ENCODE data around the gene TMEM242.

Gene TMEM242

GRCh38 chr6:157288575-157288974, 34.7 kb downstream of the TMEM242 start:
- DNase-seq (ENCODE audit: low read depth): no peak

GRCh38 chr6:157287923-157288322, 35.4 kb downstream of the TMEM242 start:
- no peak for DNase-seq (ENCODE audit: low read depth)

- no peak for DNase-seq (ENCODE audit: low read depth)
Observed at GRCh38 chr6:157287247-157287850, 36.0 kb downstream of the TMEM242 start.

- no peak for DNase-seq (ENCODE audit: low read depth)
Observed at GRCh38 chr6:157285422-157285779, 37.9 kb downstream of the TMEM242 start.

- no peak for DNase-seq (ENCODE audit: low read depth)
Observed at GRCh38 chr6:157284738-157285421, 38.4 kb downstream of the TMEM242 start.

- no peak for DNase-seq (ENCODE audit: low read depth)
Observed at GRCh38 chr6:157283900-157284737, 39.2 kb downstream of the TMEM242 start.

- no peak for DNase-seq (ENCODE audit: low read depth)
Observed at GRCh38 chr6:157283330-157283898, 39.9 kb downstream of the TMEM242 start.

GRCh38 chr6:157282284-157282683, 41.0 kb downstream of the TMEM242 start:
- DNase-seq (ENCODE audit: low read depth): no peak

- DNase-seq (ENCODE audit: low read depth): no peak
Observed at GRCh38 chr6:157281570-157281969, 41.7 kb downstream of the TMEM242 start.

- DNase-seq (ENCODE audit: low read depth): no peak
Observed at GRCh38 chr6:157280947-157281346, 42.4 kb downstream of the TMEM242 start.

GRCh38 chr6:157280157-157280556, 43.2 kb downstream of the TMEM242 start:
- DNase-seq (ENCODE audit: low read depth): no peak

GRCh38 chr6:157278171-157278570, 45.1 kb downstream of the TMEM242 start:
- DNase-seq (ENCODE audit: low read depth): no peak

GRCh38 chr6:157276731-157277130, 46.6 kb downstream of the TMEM242 start:
- DNase-seq (ENCODE audit: low read depth): no peak

GRCh38 chr6:157276134-157276532, 47.2 kb downstream of the TMEM242 start:
- DNase-seq (ENCODE audit: low read depth): no peak

- peak; percentile 79 for DNase-seq (ENCODE audit: low read depth)
Observed at GRCh38 chr6:157274471-157275226, 48.7 kb downstream of the TMEM242 start.

GRCh38 chr6:157273756-157274470, 49.4 kb downstream of the TMEM242 start:
- DNase-seq (ENCODE audit: low read depth): peak; percentile 55

- no peak for DNase-seq (ENCODE audit: low read depth)
Observed at GRCh38 chr6:157272866-157273755, 50.2 kb downstream of the TMEM242 start.

- no peak for DNase-seq (ENCODE audit: low read depth)
Observed at GRCh38 chr6:157272372-157272771, 50.9 kb downstream of the TMEM242 start.

GRCh38 chr6:157271911-157272310, 51.4 kb downstream of the TMEM242 start:
- DNase-seq (ENCODE audit: low read depth): no peak

- DNase-seq (ENCODE audit: low read depth): no peak
Observed at GRCh38 chr6:157271441-157271840, 51.9 kb downstream of the TMEM242 start.
